NCI-H2196 (cell line): Measurements from ENCODE around the gene ZNF219.

ENCODE experiments used
- DNase-seq: peaks from one replicate; lab custom pipeline; 2025; ENCODE audit not compliant: unreplicated experiment; lab: John Stamatoyannopoulos, UW

Gene ZNF219

DNA sequence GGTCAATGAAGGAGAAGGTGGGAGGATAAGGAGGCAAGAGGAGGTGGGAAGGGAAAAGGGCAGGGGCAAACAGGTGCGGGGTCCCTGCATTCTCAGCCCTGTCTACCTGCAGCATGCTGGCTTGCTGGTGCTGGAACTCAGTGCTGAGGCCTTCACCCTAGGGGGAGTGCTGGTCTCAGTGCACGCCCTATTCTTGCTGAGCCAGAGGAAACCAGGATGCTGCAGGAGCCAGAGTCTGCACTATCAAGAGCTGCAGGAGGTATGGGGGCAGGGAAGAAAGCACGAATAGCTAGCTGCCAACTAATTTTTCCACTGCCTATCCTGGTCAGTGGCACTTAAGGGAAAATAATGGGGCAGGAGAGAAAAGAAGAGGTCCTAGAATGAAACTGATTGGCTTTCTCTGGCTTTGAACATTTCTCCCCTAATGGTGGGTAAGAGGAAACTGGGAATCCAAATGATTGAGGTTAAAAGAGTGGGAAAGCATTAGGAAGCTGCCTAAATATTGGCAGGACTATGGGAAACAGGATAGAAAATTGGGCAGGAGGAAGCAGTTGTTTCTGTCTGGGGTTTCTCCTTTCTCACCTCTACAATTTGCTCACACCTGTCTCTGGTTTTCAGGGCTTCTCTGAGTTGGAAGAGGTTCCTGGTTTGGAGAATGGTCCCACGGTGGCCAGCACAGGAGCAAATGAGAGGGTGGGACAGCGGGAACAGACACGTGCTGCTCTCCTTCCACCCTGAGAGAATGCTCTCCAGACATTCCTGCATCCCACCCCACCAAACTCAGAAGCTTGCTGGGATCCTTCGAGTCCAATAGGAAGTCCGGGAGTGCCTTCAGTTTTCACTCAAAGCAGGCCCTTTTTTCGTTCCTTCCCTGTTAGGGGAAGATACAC, 4.3 kb upstream of the ZNF219 start:
- DNase-seq, result peak; percentile 24

DNA sequence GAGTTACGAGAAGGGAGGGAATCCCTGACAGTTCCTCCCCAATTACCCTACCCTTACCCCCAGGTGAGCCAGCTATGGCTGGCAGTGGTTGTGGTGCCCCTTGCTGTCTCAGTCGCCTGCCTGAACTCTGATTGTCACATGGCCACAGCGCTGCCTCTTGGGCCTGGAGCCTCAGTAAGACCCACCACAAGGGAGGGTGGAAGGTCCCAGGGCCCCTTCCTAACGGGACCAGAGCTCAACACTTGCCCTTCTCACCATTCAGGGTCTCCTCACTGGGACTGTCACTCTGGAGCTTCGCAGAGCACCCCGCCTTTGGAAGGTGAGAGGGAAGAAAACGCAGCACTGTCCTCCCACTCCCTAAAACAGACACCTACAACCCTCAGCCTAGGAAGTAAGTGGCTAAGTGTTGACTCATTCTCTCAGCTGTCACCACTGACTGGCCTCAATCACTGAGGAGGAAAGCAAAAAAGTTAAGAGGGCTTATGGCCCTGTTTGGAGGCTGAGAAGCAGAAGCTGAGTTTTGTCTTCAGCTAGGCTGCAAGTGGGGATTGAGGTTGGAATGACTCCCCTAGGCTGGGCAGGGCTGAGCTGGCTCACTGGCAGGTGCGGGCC, 3.5 kb upstream of the ZNF219 start:
- DNase-seq, result no peak

DNA sequence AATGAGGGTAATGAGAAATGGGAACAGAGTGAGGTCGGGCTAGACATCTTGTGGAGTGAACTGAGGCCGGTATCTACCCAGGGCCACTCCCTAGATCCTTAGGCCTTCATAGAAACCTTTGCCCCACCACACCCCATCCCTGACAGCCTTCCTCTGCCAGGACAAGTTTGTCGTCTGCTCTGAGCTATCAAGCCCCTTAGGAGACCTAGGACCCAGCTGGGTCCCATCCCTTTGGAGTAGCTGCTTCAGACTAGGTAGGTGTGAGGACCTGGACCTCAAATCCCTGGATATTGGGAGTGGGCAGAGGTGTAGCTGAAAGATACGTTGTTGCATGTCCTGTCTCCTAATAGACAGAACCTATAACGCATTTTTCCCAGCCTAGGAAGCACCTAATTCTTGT, 2.5 kb upstream of the ZNF219 start, which contains the start of gene TMEM253:
Gene TMEM253 (plus strand): TSS at position 136 of the 400 bp plus-strand sequence. CDS start 278 bp downstream, outside the sequence.
- no peak for DNase-seq

DNA sequence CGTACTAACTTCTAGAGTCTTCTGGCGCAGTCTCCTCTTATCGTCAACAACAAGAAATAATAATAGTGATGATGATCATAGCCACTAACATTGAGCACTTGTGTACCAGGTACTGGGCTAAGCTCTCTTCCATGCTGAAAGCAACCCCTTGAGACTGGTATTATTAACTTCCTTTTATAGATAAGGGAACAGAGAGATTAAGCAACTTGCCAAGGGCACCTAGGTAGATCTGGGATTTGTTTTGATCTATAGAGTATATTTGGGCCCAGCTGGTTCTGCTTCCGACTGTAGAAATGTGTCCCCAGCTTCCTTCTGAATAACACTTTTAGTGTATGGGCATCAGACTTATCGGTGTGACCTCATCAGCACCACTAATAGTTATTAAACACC, 1.1 kb upstream of the ZNF219 start:
- no peak for DNase-seq

DNA sequence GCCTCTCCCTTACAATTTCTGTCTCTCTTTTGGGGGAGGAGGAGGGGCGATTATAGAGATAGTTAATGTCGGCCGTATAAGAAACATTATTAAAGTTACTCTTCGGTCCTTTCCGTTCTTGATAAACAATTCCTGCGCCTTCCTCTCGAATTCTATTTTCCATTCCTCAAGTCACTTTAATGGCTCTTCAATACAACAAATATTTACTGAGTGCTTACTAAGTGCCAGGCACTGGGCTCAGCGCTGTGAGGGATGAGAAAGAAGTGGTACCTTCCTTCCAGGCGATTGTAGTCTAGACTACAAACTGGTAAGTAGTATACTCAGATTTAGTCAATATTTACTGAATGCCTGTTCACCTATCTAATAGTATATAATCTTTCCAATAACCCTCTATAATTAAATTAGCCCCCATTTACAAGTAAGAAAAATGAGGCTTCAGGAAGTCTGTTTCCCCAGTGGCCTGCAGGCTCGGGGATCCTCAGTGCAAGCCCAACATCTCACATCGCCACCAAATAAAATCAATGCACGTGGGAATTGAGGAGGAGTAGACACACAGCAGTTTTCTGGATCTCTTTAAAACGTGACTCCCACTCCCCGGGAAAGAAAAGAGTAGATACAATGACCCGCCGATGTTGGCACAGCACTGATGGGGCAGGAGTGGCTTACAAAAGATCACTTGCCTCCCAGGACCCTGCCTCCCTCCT, 589 bp upstream of the ZNF219 start:
- DNase-seq, result no peak

DNA sequence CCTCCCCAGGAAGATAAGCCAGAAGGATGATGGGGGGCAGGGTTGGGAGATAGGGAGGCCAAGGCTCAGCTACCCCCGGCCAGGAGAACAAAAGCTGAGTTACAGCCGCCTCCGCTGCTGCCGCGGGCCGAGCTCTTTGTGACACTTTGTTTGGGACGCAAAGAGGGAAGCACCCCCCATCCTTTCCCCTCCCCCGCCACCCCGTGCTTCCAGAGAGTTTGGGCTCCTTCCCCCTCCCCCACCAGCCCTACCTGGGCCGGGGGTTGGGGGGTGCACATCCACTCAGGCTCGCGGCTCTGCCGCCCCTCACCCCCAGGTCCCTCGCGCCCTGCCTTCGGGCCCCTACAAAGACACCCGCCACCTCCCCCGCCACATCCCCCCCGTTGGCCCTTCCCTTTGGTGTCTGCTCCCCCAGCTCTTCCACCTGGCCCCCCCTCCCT, 799 bp downstream of the ZNF219 start:
- DNase-seq, result peak; percentile 30

DNA sequence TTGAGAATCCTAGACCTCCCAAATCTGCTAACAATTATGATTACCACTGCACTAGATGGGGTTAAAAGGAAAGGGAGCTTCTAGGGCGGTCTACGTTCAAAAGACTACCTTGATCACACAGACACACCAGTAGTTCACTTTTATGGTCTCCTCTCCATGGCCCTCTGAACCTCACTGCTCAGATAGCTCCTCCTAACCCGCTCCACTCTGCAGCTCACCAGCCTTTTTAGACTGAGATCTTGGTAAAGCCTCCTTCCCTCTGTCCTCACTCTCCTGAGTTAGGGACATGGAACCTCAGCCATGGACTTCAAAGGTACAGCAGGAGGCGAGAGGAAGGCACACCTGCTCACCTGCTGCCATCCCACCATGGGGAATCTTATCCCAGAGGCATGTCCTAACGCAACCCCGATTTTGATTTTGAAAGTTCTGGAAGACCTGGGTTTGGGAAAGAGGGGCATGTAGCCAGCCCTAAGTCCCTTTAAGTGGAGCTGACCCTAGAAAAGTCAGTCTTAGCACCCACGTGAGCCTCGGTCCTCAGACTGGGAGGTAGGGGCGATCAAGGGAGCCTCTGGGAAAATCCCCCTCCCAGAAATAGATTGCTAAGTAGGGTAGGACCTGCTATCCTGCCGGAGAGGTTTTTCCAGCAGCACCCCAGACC, 1.3 kb downstream of the ZNF219 start:
- DNase-seq, result no peak

DNA sequence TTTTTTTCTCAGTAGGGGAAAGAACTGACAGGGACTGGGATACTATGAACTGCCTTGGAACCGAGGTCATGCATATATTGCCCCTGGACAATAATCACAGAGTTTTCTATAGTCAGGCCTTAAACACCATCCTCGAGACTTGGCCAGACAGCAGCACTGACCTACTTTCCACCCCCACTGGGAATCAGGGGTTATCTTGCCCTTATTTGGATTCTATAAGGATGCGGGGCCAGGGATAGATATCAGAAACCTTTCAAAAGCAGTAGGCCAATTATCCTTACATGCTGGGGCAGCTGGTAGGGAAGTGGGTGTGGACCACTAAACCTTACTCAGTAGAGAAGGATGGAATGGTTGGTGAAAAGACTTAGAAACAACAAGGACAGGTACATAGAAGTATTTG, 2.0 kb downstream of the ZNF219 start:
- DNase-seq, result no peak

DNA sequence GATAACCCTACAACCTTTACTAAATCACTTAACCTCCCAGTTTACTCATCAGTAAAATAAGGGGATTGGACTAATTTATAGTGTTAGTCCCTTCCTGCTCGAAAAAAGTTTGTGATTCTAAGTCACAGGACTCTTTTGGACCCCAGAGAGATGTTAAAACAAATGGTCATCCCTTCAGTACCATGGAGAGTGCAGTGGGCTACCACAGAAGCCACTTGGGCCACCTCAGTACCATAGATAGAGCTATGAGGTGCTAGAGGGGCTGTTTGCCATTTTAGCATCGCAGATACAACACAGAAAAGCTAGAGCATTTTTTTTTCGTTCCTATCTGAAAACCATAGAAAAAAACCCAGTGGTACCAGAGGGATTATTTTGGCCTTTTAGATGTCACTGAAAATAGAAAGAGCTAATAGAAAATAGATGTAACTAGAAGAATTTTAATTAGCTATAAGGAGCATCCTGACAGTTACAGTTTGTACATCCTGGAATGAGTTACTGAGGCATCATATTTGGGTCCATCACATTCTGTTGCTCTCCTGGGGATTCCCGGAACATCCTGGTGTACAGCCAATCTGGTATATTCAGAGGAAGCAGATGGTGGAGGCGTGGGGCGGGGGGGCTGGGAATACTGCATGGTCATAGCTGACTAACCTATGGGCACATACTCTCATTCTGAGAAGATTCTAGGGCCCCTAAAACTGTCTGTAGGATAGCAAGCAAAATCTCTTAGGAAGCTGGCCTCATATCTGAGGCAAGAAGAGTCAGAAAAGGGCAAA, 2.8 kb downstream of the ZNF219 start:
- no peak for DNase-seq

DNA sequence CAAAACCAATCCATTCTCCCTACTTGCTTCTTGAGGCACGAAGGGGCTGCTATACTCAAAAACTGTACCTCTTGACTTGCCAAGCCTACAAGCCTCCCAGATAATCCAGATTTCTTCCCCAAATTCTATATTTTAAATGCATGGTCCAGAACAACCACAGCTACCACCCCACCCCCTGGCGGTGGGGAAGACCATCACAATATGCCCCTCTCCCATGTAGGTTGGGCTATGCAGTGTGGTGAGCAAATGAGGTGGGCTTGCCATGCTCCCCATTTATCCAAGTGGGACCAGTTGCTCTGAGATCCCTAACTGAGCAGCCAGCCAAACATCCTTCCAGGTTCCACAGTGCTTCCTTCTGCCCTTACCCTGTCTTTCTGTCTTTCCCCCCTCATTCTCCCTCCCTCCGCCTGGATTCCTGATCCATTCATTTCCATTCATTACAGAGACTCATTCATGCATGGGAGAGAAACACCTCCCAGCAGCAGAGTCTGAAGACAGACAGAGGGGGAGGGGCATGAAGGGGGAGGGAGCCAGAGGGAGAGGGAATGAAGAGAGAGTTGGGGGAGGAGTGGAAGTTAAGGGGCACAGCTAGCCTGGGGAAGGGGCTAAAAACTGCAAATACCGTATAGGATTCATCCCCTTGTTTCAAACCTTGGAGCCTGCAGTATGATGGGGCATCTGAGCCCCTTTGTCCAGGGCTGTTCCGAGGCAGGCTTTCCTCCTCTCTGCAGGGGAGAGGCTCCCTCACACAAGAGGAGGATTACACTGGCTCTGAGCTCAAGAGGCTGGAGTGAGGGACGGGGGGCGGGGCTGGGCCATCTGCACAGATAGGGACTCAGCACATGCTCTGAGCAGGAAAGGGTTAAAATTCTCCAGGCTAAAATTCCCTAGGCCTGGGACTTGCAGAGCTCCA, 4.4 kb downstream of the ZNF219 start:
- peak; percentile 56 for DNase-seq

DNA sequence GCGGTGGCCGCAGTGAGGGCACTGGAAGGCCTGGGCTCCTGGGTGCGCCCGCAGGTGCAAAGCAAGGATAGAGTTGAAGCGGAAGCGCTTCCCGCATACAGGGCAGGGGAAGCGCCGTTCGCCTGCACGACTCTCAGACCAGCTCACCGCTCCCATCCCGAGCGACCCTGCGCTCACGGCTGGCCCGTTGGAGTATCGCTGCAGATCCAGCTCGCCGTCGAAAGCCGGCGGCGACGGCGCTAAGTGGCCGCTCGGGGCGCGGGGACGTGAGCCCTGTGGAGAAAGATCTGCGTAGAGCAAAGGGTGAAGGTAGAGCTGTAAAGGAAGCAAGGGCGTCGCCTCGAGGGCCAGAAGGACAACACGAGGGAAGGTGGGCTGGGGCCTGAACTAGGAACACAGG, 5.4 kb downstream of the ZNF219 start:
- DNase-seq, result no peak

DNA sequence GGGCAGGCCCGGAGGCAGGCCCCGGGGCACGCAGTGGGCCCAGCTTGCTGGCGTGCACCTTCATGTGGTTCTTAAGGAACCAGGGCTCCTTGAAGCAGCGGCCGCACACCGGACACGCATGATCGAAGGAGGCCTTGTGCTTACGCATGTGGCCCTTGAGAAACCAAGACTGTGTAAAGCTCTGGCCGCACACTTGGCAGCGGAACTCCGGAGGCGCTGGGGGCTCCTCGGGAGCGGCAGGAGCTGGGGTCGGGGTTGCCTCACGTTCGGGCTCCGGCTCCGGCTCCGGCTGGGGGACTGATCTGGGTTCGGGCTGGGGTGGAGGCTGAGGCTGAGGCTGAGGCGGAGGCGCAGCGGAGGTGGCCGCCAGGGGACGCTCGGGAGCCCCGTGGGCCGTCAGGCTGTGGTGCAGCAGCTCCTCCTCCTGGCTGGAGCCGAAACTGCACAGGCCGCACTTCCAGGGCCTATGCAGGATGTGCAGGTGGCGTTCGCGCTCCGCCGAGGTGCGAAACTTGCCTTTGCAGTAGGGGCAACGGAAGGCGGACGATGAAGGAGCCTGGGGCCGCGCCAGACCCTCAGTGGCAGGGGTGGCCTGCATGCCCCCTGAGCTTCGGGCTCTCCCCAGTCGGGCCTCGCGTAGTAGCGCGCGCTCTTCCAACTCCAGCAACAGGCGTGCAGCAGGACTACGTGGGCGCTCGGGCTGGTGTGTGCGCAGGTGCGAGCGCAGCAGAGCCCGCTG, 6.0 kb downstream of the ZNF219 start:
- peak; percentile 42 for DNase-seq

DNA sequence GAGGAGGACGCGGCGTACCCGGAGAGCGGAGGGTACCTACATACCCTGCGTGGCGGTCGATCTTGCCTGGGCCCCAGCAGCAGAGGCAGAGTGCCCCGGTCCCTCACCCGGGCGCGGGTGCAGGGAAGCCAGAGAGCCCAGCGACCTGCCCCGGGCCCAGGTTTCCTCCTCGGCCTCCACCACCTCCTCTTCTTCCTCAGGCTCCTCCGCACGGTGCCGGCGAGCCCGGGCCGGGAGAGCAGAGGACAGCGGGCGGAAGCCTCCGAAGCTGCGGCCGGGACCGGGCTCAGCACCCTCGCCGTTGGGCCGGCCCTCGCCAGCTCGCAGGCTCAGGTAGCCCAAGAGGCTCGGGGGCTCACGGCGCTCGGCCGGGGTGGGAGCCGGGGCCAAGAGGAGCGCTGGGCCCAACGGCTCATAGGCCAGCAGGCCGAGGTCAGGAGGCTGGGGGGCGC, 6.6 kb downstream of the ZNF219 start:
- DNase-seq, result no peak

DNA sequence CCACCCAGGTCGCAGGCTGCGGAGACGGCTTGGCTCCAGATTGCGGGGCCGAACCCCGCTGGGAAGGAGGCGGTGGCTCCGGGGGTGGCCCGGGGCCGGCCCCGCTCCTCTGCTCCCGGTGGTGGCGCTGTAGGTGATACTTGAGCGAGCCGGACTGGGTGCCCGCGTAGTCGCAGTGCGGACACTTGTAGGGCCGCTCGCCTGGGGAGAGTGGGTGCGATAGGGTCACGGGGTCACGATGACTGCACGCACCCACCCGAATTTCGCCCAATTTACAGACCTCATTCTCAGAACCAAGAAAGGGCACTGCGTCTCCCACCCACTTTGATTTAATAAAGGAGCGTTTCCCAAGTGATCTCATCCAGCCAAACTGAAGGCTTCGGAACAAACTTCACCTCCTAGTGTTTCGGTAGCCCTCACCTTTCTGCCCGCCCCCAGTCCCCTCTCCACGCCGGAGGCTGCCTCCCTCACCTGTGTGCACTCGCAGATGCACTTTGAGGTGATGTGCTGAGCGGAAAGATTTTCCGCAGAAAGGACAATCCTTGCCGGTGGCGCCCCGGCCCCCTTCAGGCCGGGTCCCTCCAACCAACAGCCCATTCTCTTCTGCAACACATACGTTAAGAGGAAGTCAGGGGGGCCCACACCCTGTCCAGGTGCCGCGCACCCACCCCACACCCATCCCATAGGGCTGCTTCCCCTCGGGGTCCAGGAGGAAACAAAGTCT, 7.4 kb downstream of the ZNF219 start:
- no peak for DNase-seq

DNA sequence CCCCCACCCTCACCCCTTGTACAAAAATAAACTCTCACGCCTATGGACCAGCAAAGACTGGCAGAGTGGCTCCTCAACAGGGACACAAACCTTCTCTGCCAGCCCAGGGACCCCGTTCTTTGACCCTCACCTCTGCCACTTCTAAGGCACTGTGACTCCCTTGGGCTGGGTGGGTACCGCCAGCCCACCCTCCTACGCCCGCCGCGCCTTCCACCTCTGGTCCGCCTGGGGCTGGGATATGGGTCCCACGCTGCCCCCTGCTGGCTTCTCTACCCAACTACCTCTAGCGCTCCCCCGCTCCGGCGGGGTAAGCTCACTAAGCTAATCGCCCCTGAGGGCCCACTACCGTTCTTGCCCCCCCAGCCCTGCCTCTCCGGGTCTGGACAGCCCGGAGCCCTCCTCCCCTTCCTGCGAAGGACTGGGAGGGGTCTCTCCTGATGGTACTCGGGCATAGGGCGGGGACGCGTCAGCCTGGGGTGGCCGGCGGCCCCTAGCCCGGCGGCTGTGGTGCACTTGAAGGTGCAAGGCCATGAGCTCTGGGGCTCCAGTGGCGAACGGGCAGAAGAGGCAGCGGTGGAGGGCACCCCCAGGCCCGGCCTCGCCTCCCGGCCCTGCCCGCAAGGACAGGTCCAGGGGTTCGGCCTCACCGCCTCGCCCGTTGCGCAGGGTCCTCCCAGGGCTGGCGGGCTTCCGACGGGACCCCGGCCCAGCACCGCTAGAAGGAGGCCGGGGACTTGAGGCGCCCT, 8.1 kb downstream of the ZNF219 start:
- DNase-seq, result no peak

DNA sequence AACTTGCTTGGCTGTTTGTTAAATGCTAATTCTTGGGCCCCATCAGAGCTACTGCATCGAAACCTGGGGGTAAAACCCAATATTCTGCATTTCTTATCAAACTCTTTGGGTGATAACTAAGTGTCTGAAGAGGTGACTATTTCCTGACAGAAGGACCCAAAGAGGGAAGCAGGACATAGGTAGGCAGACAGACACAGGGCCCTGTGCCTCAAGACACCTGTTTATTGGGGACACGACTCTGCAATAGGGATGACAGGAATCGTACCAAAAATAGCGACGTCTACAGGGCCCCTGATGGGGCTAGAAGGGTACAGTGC, 8.6 kb downstream of the ZNF219 start:
- no peak for DNase-seq

DNA sequence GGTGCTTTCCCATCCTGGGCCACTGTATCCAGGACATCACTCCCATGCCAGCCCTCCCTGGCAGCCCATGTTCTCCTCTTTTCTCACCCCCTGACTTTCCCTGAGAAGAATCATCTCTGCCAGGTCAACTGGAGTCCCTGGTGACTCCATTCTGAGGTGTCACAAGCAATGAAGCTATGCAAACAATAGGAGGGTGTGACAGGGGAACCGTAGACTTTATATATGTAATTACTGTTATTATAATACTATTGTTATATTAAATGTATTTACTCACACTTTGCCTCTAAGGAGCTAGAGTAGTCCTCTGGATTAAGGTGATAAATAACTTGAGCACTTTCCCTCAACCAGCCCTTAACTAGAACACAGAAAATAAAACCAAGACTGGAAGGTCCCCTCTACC, 9.2 kb downstream of the ZNF219 start:
- DNase-seq, result no peak

DNA sequence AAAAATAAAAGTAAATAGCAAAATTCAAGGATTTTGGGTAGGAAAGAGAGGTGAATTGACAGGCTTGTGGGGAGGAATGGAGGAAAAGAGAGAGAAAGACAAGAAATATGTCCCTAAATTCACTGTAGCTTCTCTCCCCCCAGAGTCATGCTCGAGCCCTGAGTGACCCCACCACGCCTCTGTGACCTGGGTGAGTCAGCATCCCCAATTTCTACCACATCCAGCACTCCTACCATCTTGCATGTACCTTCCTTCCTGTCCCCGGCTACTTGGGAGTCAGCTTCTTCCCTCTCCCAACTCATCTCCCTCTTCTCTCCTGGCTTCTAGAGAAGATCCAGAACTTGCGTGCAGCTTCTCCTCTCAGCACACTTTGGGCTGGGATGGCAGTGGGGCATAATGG, 9.8 kb downstream of the ZNF219 start:
- DNase-seq, result no peak
